T1000 (cell line): Measurements from ENCODE around the gene RGS21.

Experiments
- DNase-seq: peaks from one replicate; lab custom pipeline; 2025; ENCODE audit warnings: mixed read lengths; lab: John Stamatoyannopoulos, UW

Gene RGS21

GRCh38 chr1:192378878-192379277 is 62.1 kb downstream of the RGS21 start:
- DNase-seq: no peak

GRCh38 chr1:192379554-192379953 is 62.8 kb downstream of the RGS21 start:
- no peak for DNase-seq

GRCh38 chr1:192382758-192383157 is 66.0 kb downstream of the RGS21 start:
- no peak for DNase-seq

GRCh38 chr1:192386051-192386650 is 69.4 kb downstream of the RGS21 start:
- DNase-seq: no peak

- DNase-seq: no peak
These were observed 78.4 kb downstream of the RGS21 start for GRCh38 chr1:192395211-192395610.

GRCh38 chr1:192395895-192396294 is 79.1 kb downstream of the RGS21 start:
- no peak for DNase-seq

- DNase-seq: no peak
These were observed 82.4 kb downstream of the RGS21 start for GRCh38 chr1:192399161-192399560.

- DNase-seq: no peak
These were observed 85.0 kb downstream of the RGS21 start for GRCh38 chr1:192401825-192402224.

GRCh38 chr1:192402571-192402970 is 85.8 kb downstream of the RGS21 start:
- no peak for DNase-seq

GRCh38 chr1:192407206-192407605 is 90.4 kb downstream of the RGS21 start:
- DNase-seq: no peak
